ENCODE measurements around the gene ZFP1.

DNA sequence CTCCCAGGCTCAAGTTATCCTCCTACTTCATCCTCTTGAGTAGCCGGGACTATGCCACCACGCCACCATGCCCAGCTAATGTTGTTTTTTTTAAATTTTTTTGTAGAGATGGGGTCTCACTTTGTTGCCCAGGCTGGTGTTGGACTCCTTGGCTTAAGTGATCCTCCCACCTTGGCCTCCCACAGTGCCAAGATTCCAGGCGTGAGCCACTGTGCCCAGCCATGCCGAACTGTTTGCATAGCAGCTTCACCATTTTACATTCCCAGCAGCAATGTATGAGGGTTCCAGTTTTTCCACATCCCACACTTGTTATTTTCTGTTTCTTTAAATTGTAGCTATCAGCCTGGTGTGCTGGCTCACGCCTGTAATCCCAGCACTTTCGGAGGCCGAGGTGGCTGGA lies 68.3 kb downstream of the ZFP1 start:
- TF ChIP-seq EZH2phosphoT487 (IDR thresholded peaks at IDR 0.05; ENCODE audit: insufficient read depth, low read depth) (no peak), EZH2 (IDR thresholded peaks at IDR 0.05; ENCODE audit: insufficient read depth, poor library complexity, severe bottlenecking) (no peak)
